IMR-90 (cell line): ENCODE results near the gene CATSPER3. TPM values are rescaled to one million over a fixed set of nuclear protein-coding genes. Genes with fewer than 3 reads are reported as not detected.

ENCODE experiments used
- ATAC-seq: fragments of 200-7000 bp; cut with Tn5 transposase; 2 replicates; pipeline ENCODE4 v1.9.1; 2020; ENCODE audit warnings: low read depth, mild to moderate bottlenecking, moderate library complexity
- BruUV-seq: library from RNA; stranded (reverse); fragments of 400-500 nt; replicated peaks from 2 replicates; lab custom pipeline; 2021; lab: Mats Ljungman, UMichigan
- CTCF ChIA-PET: fragments of 300-600 bp; formaldehyde crosslinking; extraction: SDS; loops from one replicate; lab custom pipeline; 2021; ENCODE audit warnings: antibody characterized with exemption; lab: Yijun Ruan, JAX
- POLR2A ChIA-PET: fragments of 300-600 bp; sonication (Branson Sonifier 250); formaldehyde crosslinking; loops from one replicate; lab custom pipeline; 2022; ENCODE audit warnings: antibody characterized with exemption; ENCODE audit not compliant: unreplicated experiment; lab: Charles Lee
- DNase-seq: peaks from one replicate; pipeline ENCODE4 v3.0.0; 2013
- H2AFZ ChIP-seq: replicated peaks from 2 replicates; pipeline ENCODE3; 2013; ENCODE audit warnings: low read length, mild to moderate bottlenecking; ENCODE audit not compliant: poor library complexity
- H2AK5ac ChIP-seq: 2 replicates; pipeline ENCODE4 v1.6.1; 2013; ENCODE audit warnings: low read depth, low read length, inconsistent platforms
- H2AK9ac ChIP-seq: replicated peaks from 2 replicates; pipeline ENCODE3; 2013; ENCODE audit warnings: mild to moderate bottlenecking, low read depth, low read length, moderate library complexity; ENCODE audit not compliant: poor library complexity
- H2BK120ac ChIP-seq: 2 replicates; pipeline ENCODE4 v1.6.1; 2013; ENCODE audit warnings: low read depth, low read length, inconsistent platforms
- H2BK15ac ChIP-seq: 3 replicates; pipeline ENCODE4 v1.6.1; 2013; ENCODE audit warnings: low read depth, low read length, inconsistent platforms
- H2BK20ac ChIP-seq: 2 replicates; pipeline ENCODE4 v1.6.1; 2013; ENCODE audit warnings: low read depth, mild to moderate bottlenecking, inconsistent platforms, low read length, moderate library complexity
- H2BK5ac ChIP-seq: 2 replicates; pipeline ENCODE4 v1.6.1; 2013; ENCODE audit warnings: mild to moderate bottlenecking, low read depth, low read length, inconsistent platforms; ENCODE audit not compliant: poor library complexity, severe bottlenecking
- H3K14ac ChIP-seq: replicated peaks from 2 replicates; pipeline ENCODE4 v1.6.1; 2013; ENCODE audit warnings: low read depth, low read length, inconsistent platforms
- H3K18ac ChIP-seq: 2 replicates; pipeline ENCODE4 v1.6.1; 2013; ENCODE audit warnings: low read depth, low read length, control low read depth
- H3K23ac ChIP-seq: 2 replicates; pipeline ENCODE4 v1.6.1; 2013; ENCODE audit warnings: low read depth, low read length, inconsistent platforms
- H3K27ac ChIP-seq: 2 replicates; pipeline ENCODE4 v1.5.1; 2013; ENCODE audit warnings: mild to moderate bottlenecking, control low read depth, low read length; ENCODE audit not compliant: insufficient read depth
- H3K27me3 ChIP-seq: 2 replicates; pipeline ENCODE4 v1.6.1; 2013; ENCODE audit warnings: low read length; ENCODE audit not compliant: control insufficient read depth, insufficient read depth
- H3K36me3 ChIP-seq: 2 replicates; pipeline ENCODE4 v1.6.1; 2013; ENCODE audit warnings: low read length, mixed read lengths; ENCODE audit not compliant: control insufficient read depth, insufficient read depth
- H3K4ac ChIP-seq: 2 replicates; pipeline ENCODE4 v1.6.1; 2013; ENCODE audit warnings: low read depth, low read length, inconsistent platforms
- H3K4me1 ChIP-seq: 2 replicates; pipeline ENCODE4 v1.6.1; 2013; ENCODE audit warnings: low read length, mixed read lengths; ENCODE audit not compliant: control insufficient read depth, insufficient read depth
- H3K4me2 ChIP-seq: 2 replicates; pipeline ENCODE4 v1.6.1; 2013; ENCODE audit warnings: low read depth, mild to moderate bottlenecking, control low read depth, low read length, moderate library complexity
- H3K4me3 ChIP-seq: 2 replicates; pipeline ENCODE4 v1.5.1; 2013; ENCODE audit warnings: low read depth, mild to moderate bottlenecking, control low read depth, low read length, moderate library complexity; ENCODE audit not compliant: insufficient read depth
- H3K56ac ChIP-seq: 2 replicates; pipeline ENCODE4 v1.6.1; 2013; ENCODE audit warnings: low read length, inconsistent platforms; ENCODE audit not compliant: insufficient read depth; ENCODE audit errors: extremely low read depth
- H3K79me1 ChIP-seq, 2 experiments: 2 replicates each; pipeline ENCODE4 v1.6.1; 2013; ENCODE audit warnings: low read length in 2 of 2, inconsistent platforms in 1 of 2, low read depth in 1 of 2
- H3K9ac ChIP-seq: 2 replicates; pipeline ENCODE4 v1.6.1; 2013; ENCODE audit warnings: low read depth, low read length, control low read depth
- H3K9me1 ChIP-seq: 2 replicates; pipeline ENCODE4 v1.6.1; 2013; ENCODE audit warnings: low read length, inconsistent platforms; ENCODE audit not compliant: insufficient read depth
- H3K9me3 ChIP-seq: 2 replicates; pipeline ENCODE4 v1.6.1; 2013; ENCODE audit warnings: low read length; ENCODE audit not compliant: control insufficient read depth, insufficient read depth
- H4K20me1 ChIP-seq: 2 replicates; pipeline ENCODE4 v1.6.1; 2013; ENCODE audit warnings: low read length, inconsistent platforms; ENCODE audit not compliant: insufficient read depth
- H4K5ac ChIP-seq: 2 replicates; pipeline ENCODE4 v1.6.1; 2013; ENCODE audit warnings: mild to moderate bottlenecking, low read depth, low read length, control low read depth
- H4K8ac ChIP-seq, 2 experiments: 2 replicates each; pipeline ENCODE4 v1.6.1; 2013; ENCODE audit warnings: low read depth in 2 of 2, low read length in 2 of 2, control low read depth in 1 of 2, inconsistent platforms in 1 of 2
- H4K91ac ChIP-seq: 2 replicates; pipeline ENCODE4 v1.6.1; 2013; ENCODE audit warnings: low read depth, low read length, inconsistent platforms; ENCODE audit not compliant: insufficient read depth
- BHLHE40 ChIP-seq: fragments of 150-350 bp; IDR thresholded peaks from 2 replicates; pipeline ENCODE4 v1.6.1; 2016; ENCODE audit warnings: mild to moderate bottlenecking, low read depth, low read length
- CEBPB ChIP-seq: IDR thresholded peaks from 2 replicates; pipeline ENCODE4 v1.6.1; 2012; ENCODE audit warnings: low read depth, low read length, improper control_type of control experiment
- CHD1 ChIP-seq: IDR thresholded peaks from 2 replicates; pipeline ENCODE4 v1.6.1; 2012; ENCODE audit warnings: low read depth, low read length, improper control_type of control experiment
- FOS ChIP-seq: fragments of 150-350 bp; IDR thresholded peaks from 2 replicates; pipeline ENCODE4 v1.6.1; 2016; ENCODE audit warnings: low read depth, low read length
- MAFK ChIP-seq: IDR thresholded peaks from 2 replicates; pipeline ENCODE4 v1.6.1; 2012; ENCODE audit warnings: low read depth, low read length, improper control_type of control experiment
- MAZ ChIP-seq: IDR thresholded peaks from 2 replicates; pipeline ENCODE4 v1.6.1; 2012; ENCODE audit warnings: low read depth, mild to moderate bottlenecking, low read length, improper control_type of control experiment, moderate library complexity, borderline replicate concordance
- MXI1 ChIP-seq: IDR thresholded peaks from 2 replicates; pipeline ENCODE4 v1.6.1; 2012; ENCODE audit warnings: low read depth, mild to moderate bottlenecking, low read length, moderate library complexity, borderline replicate concordance
- NFE2L2 ChIP-seq: fragments of 150-350 bp; IDR thresholded peaks from 2 replicates; pipeline ENCODE4 v1.6.1; 2016; ENCODE audit warnings: low read depth, mild to moderate bottlenecking, low read length
- POLR2A ChIP-seq: IDR thresholded peaks from 2 replicates; pipeline ENCODE4 v1.6.1; 2012; ENCODE audit warnings: mild to moderate bottlenecking, low read depth, low read length
- RAD21 ChIP-seq: IDR thresholded peaks from 2 replicates; pipeline ENCODE4 v1.6.1; 2012; ENCODE audit warnings: low read length, improper control_type of control experiment
- RCOR1 ChIP-seq: IDR thresholded peaks from 2 replicates; pipeline ENCODE4 v1.6.1; 2012; ENCODE audit warnings: mild to moderate bottlenecking, low read length, improper control_type of control experiment; ENCODE audit not compliant: insufficient replicate concordance
- RFX5 ChIP-seq: IDR thresholded peaks from 2 replicates; pipeline ENCODE4 v1.8.0; 2012; ENCODE audit warnings: low read depth, mild to moderate bottlenecking, low read length, moderate library complexity
- SMC3 ChIP-seq: fragments of 150-350 bp; IDR thresholded peaks from 2 replicates; pipeline ENCODE4 v1.6.1; 2016; ENCODE audit warnings: low read depth, mild to moderate bottlenecking, antibody characterized with exemption, low read length, moderate library complexity
- WGBS, 2 experiments: methylation state at CpG; one replicate each; pipeline versions ENCODE4 v1.1.5 to v1.1.7; 2013; ENCODE audit warnings: missing lambda C conversion rate in 2 of 2; ENCODE audit not compliant: insufficient read length in 1 of 2; ENCODE audit errors: extremely low coverage in 2 of 2; 5-methylcytosine and 5-hydroxymethylcytosine counted together
- dilution Hi-C: fragments of 300-500 bp; cut with HindIII; formaldehyde crosslinking; loops from one replicate; pipeline ENCODE4 v1.14.3; 2018; ENCODE audit warnings: low sequenced_read_pairs; ENCODE audit not compliant: unreplicated experiment
- in situ Hi-C: fragments of 300-500 bp; cut with MboI; formaldehyde crosslinking; loops from 3 replicates; pipeline ENCODE4 v1.14.3; 2019; ENCODE audit warnings: low sequenced_read_pairs, inconsistent platforms, mixed read lengths
- intact Hi-C: fragments of 100-400 bp; cut with micrococcal nuclease; formaldehyde crosslinking; loops from 2 replicates; pipeline ENCODE4 v1.10.0; 2022
- polyA plus RNA-seq, 3 experiments: library from polyadenylated mRNA; depleted of rRNA; stranded (reverse); fragments of >200 nt; gene quantifications; 2 replicates each; pipeline ENCODE4 v1.2.3, GENCODE V29; 2012; ENCODE audit warnings: low replicate concordance in 1 of 3
- total RNA-seq: library from RNA; depleted of rRNA; stranded (reverse); fragments of >200 nt; gene quantifications from 2 replicates; pipeline ENCODE4 v1.2.3, GENCODE V29; 2012
- TF ChIP-seq, protein P1 (sequence below): fragments of 150-350 bp; IDR thresholded peaks from 2 replicates; pipeline ENCODE4 v1.6.1; 2016; ENCODE audit warnings: low read depth, mild to moderate bottlenecking, low read length, moderate library complexity, borderline replicate concordance
- TF ChIP-seq, protein P2 (sequence below): fragments of 150-350 bp; IDR thresholded peaks from 2 replicates; pipeline ENCODE4 v1.6.1; 2017; ENCODE audit warnings: mild to moderate bottlenecking, antibody characterized with exemption, low read length, low read depth
- TF ChIP-seq, protein P3 (sequence below): conservative IDR thresholded peaks from 2 replicates; pipeline ENCODE4 v1.5.1; 2012; ENCODE audit warnings: mild to moderate bottlenecking, low read depth, low read length, improper control_type of control experiment

The CATSPER3 gene
- total and polyA plus RNA-seq, 2 of the 4 experiments (the other 2 are of a cell fraction) = under 0.01 to 0.12 TPM

DNA sequence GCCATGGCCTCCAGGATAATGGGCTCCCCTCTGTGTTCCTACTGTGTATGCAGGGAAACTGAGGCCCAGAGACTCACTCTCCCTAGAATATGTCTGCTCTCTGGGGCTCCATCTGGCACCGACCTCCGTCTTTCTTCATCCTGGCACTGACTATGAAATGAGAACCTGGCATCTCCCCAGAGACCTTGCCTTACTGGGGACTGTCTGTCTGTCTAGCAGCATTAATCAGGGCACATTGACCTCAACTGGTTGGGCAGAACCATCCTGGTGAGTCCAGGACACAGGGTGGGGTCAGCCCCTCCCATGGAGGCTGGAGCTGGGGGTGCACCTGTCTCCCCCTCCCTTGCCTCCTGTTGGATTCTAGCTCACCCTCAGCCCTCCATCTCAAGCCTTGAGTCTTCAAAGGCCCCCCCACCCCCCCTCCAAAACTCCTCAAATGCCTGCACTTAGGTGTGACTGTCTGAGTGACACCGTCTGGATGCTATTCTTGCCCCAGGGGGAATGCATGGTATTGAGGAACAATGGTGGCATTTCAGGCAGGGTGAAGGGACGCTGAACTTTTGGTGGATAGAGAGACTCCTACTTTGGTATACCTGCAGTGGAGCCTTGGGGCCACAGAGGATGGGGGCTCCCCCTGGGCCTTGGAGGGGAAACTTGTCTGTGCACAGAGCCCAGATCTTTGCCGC, 79.1 kb downstream of the CATSPER3 start:
- DNase-seq = no peak
- H2BK15ac ChIP-seq = no peak overlapping the region
- H3K27ac ChIP-seq = no peak overlapping the region
- no TSS peak for BruUV-seq
- no peak overlapping the region for H3K9ac ChIP-seq
- H2AK9ac ChIP-seq = no peak overlapping the region
- H3K56ac ChIP-seq = no peak overlapping the region
- intact Hi-C loops (no loop called here), in situ Hi-C loops (no loop called here), dilution Hi-C loops (no loop called here)
- no peak overlapping the region for H2AK5ac ChIP-seq
- no peak for ATAC-seq
- H4K5ac ChIP-seq = no peak overlapping the region
- H3K4me1 ChIP-seq = peaks cover 4% of the 10 kb centered on the region; the same call in 1 of the 2 replicates
- no peak overlapping the region for H4K8ac ChIP-seq
- no peak overlapping the region for H3K18ac ChIP-seq
- H3K23ac ChIP-seq = no peak overlapping the region
- no peak overlapping the region for H3K4ac ChIP-seq
- no peak overlapping the region for H2BK20ac ChIP-seq
- POLR2A ChIA-PET = no interaction called here
- no peak overlapping the region for H4K91ac ChIP-seq
- H3K9me1 ChIP-seq = peaks cover 3% of the 10 kb centered on the region; the same call in 1 of the 2 replicates
- no peak overlapping the region for H3K4me2 ChIP-seq
- no peak overlapping the region for H2AFZ ChIP-seq
- H3K27me3 ChIP-seq = peaks cover 40% of the 10 kb centered on the region
- no peak overlapping the region for H3K4me3 ChIP-seq
- TF ChIP-seq MAZ (no peak), RFX5 (no peak), RAD21 (no peak), SMC3 (no peak), MAFK (no peak), FOS (no peak), CHD1 (no peak), NFE2L2 (no peak), RCOR1 (no peak), CEBPB (no peak), POLR2A (no peak), MXI1 (no peak), BHLHE40 (no peak)
- TF ChIP-seq, protein P1, sequence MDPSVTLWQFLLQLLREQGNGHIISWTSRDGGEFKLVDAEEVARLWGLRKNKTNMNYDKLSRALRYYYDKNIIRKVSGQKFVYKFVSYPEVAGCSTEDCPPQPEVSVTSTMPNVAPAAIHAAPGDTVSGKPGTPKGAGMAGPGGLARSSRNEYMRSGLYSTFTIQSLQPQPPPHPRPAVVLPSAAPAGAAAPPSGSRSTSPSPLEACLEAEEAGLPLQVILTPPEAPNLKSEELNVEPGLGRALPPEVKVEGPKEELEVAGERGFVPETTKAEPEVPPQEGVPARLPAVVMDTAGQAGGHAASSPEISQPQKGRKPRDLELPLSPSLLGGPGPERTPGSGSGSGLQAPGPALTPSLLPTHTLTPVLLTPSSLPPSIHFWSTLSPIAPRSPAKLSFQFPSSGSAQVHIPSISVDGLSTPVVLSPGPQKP = no peak
- TF ChIP-seq, protein P2, sequence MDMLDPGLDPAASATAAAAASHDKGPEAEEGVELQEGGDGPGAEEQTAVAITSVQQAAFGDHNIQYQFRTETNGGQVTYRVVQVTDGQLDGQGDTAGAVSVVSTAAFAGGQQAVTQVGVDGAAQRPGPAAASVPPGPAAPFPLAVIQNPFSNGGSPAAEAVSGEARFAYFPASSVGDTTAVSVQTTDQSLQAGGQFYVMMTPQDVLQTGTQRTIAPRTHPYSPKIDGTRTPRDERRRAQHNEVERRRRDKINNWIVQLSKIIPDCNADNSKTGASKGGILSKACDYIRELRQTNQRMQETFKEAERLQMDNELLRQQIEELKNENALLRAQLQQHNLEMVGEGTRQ = no peak
- TF ChIP-seq, protein P3, sequence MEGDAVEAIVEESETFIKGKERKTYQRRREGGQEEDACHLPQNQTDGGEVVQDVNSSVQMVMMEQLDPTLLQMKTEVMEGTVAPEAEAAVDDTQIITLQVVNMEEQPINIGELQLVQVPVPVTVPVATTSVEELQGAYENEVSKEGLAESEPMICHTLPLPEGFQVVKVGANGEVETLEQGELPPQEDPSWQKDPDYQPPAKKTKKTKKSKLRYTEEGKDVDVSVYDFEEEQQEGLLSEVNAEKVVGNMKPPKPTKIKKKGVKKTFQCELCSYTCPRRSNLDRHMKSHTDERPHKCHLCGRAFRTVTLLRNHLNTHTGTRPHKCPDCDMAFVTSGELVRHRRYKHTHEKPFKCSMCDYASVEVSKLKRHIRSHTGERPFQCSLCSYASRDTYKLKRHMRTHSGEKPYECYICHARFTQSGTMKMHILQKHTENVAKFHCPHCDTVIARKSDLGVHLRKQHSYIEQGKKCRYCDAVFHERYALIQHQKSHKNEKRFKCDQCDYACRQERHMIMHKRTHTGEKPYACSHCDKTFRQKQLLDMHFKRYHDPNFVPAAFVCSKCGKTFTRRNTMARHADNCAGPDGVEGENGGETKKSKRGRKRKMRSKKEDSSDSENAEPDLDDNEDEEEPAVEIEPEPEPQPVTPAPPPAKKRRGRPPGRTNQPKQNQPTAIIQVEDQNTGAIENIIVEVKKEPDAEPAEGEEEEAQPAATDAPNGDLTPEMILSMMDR = no peak
- no peaks in the 10 kb centered on the region for H3K79me1 ChIP-seq
- H2BK120ac ChIP-seq = no peak overlapping the region
- CTCF ChIA-PET = no interaction called here
- no peaks in the 10 kb centered on the region; the same call in 1 of the 2 replicates for H4K20me1 ChIP-seq
- WGBS, 2 experiments = 100% methylated on average over 1 of the region's 5 CpGs; no CpG with 5 or more reads in 1 of the 2 experiments
- H3K14ac ChIP-seq = no peak overlapping the region
- no peaks in the 10 kb centered on the region for H3K9me3 ChIP-seq
- no peak overlapping the region for H2BK5ac ChIP-seq
- no peaks in the 10 kb centered on the region for H3K36me3 ChIP-seq
